GM18502 (cell line): ENCODE measurements around the gene RNU2-63P.
"Not testable (repeated sequence)": the region's sequence is repeated elsewhere in the genome, so short reads cannot be mapped to it uniquely, and the experiment has no call there.

Experiments
- ATAC-seq: cut with Tn5 transposase; IDR thresholded peaks from one replicate; pipeline ENCODE4 v1.9.1; 2021; ENCODE audit warnings: mild to moderate bottlenecking; ENCODE audit not compliant: unreplicated experiment, poor library complexity

Gene RNU2-63P

GRCh38 chr2:87992569-87992968 is 23.8 kb downstream of the RNU2-63P start:
- ATAC-seq = not testable (repeated sequence)

GRCh38 chr2:87987473-87987872 is 28.9 kb downstream of the RNU2-63P start:
- not testable (repeated sequence) for ATAC-seq

GRCh38 chr2:87985902-87986301 is 30.4 kb downstream of the RNU2-63P start:
- not testable (repeated sequence) for ATAC-seq

- not testable (repeated sequence) for ATAC-seq
Observed at GRCh38 chr2:87981182-87981581, 35.2 kb downstream of the RNU2-63P start.

- ATAC-seq = not testable (repeated sequence)
Observed at GRCh38 chr2:87972385-87972784, 44.0 kb downstream of the RNU2-63P start.
